Activated T-cell treated with anti-CD3 and anti-CD28 coated beads for 48 hours (primary cell): ENCODE results near the gene ADM.

Experiments
- DNase-seq: peaks from one replicate; pipeline ENCODE4 v3.0.0-alpha.2; 2020; ENCODE audit warnings: low read depth

Gene ADM

DNA sequence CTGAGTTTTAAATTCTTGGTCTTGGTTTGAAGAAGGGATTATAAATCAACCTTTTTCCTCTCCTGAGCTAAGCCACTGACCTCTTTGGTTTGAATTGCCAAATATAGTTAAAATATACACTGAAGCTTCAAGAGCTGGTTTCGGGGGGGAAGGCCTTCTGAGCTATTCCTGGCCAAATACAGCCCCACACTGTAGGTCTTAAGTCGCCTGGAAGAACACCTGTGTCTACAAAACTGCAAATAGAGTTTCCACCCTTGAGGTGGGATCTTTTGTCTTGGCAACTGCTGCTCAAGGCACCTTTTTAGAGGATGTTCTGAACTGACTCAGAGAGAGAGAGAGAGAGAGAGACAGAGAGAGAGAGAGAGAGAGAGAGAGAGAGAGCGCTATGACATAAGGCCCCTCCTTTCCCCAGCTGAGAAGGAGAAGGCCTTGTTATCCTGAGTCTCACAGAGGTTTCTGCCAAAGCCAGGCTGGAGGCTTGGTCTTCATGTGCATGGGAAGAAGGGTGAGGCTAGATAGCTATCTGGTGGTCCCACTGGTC, 5.5 kb downstream of the ADM start:
- DNase-seq, result no peak

DNA sequence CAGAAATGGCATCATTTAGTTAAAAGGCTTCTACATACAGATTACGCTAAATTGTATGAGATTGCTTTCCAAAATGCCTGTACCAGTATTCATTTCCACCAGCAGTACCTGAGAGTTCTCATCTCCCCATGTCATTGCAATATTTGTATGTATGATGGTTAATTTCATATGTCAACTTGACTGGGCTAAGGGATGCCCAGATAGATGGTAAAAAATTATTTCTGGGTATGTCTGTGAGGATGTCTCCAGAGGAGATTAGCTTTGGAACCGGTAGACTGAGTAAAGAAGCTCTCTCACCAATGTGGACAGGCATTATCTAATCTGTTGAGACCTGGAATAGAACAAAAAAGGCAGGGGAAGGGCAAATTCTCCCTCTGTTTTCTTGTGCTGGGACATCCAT, 6.9 kb downstream of the ADM start:
- DNase-seq, result no peak

DNA sequence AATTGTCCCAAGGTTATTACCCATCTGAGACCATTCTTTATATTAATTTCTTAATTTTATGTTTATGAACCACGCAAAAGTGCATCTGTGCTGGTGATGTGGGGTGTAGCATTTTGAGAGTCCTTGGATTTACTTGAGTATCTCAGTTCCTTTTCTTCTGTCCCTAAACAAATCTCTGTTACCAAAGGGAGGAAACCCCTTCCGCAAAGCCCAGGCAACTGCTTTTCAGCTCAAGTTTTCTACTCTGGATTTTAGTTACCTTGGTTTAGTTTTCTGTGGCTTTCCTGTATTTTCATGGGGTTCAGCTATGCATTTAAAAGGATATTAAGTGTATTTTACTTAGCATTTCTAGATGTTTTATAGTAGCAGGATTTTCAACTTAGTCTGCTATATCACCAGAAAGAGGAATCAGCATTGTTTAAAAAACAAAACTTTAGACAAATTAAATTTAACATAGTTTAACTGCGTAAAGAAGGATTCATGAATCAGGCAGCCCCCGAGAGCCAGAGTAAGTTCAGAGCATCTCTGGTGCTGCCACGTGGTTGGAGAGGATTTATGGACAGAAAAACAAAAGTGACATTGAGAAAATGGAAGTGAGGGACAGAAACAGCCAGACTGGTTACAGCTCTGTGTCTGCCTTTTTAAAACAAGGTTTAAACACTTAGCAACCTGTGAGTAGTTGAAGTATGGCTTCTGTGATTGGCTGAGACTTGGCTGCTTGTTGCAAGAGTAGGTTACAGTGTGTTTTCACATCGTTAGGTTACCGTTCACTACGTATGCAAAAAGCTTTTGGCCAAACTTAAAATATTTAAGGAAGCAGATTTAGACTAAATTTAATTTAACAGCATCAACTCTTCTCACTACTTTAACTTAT, 9.6 kb downstream of the ADM start:
- no peak for DNase-seq

DNA sequence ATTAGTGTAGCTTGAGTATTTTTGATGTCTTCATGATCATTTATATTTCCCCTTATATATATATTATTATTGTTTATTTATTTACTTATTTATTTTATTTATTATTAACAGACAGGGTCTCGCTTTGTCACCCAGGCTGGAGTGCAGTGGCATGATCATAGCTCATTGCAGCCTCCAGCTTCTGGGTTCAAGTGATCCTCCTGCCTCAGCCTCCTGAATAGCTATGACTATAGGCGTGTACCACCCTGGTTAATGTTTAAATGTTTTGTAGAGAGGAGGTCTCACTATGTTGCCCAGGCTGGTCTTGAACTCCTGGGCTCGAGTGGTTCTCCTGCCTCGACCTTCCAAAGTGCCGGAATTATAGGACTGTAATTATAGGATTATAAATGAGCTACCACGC, 10.2 kb downstream of the ADM start:
- DNase-seq, result no peak

DNA sequence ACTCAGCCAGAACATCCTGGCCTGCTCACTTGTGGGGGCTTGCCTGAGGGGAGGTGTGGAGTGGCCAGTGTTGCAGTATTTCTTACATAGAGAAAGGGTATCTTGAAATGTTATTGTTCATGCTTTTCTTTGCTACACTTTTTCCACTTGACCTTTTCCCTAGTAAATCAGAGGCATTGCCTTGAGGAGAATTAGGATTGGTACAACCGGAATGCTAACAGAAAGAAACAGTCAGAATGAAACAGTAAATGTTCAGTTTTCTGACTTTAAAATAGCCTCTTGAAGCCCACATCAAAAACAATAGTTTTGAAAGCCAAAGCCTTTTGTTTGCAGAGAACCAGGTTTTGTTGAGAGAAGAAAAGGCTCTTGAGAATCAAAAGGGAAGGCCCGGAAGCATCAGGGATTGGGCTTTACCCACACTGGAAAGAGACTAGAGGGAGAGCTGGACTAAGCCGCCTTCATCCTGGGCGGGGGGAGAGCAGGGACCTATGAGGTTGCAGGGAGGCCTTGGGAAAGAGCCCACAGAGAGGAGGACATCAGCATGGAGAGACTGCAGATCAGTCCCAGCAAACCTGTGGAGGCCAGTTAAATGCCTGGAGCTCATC, 12.4 kb downstream of the ADM start:
- DNase-seq, result no peak

DNA sequence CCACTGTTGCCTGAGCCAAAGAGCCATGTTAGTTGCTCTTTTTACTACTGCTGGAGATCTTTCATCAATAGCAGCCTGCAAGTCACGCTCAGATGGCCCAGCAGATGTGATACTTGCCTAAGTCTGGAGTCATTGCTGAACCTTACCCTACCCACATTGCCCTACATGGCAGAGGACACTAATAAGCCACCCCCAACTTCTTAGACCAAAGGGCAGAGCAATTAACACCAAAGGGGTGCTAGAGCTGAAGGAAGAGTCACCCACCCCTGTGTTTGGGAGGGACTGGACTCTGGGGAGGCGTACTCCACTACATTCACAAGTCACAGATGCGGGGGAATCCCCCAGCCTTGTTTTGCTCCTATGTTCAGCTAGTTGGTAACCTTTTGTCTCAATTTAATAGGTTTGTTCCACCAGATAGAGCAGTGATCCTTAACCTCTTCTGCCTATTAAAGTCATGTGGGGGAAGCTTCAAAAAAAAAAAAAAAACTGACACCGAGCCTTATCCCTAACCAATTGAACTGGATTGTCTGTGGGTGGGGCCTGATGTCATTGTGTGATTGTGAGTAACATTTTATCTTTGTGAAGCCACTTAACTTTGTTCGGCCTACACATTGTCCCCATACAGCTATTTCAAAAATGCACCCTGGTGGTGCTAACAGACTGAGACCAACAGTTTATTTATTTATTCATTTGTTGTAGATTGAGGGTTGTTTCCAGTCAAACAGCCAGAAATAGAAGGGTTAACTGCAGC, 13.1 kb downstream of the ADM start:
- no peak for DNase-seq

DNA sequence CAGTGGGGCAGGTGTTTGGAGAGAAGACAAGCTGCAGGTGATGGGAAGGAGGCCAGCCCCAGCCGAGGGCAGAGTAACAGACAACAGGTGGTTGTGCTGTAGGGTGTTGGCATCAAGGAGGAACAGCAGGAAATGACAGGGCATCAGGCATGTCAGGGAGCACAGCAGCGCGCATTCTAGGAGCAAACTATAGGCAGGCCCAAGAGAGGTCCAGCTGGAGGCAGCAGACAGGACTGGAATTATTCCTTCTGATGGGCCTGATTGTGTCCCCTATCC, 13.6 kb downstream of the ADM start:
- DNase-seq, result no peak

DNA sequence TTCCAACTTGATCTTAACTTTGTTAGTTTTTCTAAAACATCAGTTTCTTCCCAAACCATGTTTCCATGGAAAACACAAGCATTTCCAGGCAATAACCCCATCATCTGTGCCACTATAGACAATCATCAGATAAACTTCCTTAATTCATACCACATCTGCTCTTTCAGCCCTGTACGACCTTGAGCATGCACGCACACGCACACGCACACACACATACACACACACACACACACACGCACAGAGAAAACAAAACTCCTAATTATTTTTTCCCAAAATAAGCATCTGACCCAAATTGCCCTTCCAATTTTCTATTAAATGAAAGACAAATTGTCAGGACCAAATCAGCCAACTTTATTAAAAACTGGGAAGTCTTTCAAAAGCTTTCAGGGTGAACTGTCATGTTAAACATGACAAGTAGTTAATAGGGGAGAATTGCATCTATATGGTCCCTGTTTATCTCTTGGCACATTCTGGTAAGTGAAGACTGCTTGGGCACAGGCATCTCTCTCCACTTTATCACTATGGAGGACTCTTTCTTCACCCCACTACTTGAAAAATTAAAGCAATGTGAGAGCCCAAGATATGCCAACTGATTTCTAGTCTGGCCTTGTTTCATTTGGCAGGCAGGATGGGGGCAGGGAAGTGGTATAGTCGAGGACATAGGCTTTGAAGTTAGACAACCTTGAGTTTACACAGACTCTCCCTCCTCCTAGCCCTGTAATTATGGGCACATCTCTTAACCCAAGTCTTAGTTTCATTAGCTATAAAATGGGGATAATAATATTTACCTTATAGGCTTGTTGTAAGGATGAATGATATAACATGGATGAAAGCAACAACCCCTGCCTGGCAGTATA, 15.1 kb downstream of the ADM start:
- DNase-seq, result no peak

DNA sequence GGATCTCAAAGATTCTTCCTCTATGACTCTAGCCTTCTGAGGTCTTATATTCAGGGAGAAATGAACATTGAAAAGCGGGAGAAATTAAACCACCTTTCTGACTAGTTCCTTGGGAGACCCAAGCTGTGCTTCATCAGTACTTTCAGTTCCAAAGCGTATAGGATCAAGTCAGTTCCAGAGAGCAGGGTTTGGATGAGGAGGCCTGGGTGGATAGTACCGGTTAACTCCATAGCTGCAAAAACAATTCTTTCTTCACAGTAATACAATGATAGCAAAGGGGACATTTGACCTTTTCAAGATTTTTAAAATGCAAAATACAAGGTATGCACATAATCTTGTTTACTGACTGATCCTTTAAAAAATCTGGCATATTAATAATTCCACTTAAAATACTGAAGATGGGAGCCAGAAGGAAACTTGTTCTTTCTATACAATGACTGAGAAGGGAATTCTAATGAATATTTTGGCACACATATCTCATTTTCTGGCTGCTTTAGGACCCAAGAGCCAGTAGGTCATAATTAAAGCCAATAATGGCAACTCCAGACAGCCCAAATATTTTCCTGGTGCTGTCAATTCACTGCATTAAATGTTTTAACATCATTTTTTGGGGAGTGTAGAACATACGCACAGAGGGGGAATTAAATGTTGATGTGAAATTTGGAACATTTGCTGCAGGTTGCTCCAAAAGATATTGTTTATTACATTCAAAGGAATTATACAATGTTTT, 16.0 kb downstream of the ADM start:
- DNase-seq, result no peak

DNA sequence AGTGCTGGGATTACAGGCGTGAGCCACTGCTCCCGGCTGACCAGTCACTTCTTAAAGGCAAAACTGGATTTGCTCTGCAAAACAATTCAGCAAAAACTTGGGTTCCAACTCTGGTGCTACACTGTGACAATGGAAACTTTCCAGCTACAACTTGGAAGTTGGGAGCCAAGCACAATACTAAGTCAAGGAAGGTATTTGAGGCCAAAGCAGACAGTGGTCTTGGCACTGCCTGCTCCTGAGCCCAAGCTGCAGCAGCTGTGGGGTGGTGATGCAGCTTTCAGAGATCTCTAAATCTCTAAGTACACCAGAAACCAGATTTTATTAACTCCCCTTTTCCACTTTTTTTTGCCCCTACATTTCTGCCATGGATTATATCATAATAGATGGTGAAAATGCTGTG, 17.5 kb downstream of the ADM start:
- DNase-seq, result no peak

DNA sequence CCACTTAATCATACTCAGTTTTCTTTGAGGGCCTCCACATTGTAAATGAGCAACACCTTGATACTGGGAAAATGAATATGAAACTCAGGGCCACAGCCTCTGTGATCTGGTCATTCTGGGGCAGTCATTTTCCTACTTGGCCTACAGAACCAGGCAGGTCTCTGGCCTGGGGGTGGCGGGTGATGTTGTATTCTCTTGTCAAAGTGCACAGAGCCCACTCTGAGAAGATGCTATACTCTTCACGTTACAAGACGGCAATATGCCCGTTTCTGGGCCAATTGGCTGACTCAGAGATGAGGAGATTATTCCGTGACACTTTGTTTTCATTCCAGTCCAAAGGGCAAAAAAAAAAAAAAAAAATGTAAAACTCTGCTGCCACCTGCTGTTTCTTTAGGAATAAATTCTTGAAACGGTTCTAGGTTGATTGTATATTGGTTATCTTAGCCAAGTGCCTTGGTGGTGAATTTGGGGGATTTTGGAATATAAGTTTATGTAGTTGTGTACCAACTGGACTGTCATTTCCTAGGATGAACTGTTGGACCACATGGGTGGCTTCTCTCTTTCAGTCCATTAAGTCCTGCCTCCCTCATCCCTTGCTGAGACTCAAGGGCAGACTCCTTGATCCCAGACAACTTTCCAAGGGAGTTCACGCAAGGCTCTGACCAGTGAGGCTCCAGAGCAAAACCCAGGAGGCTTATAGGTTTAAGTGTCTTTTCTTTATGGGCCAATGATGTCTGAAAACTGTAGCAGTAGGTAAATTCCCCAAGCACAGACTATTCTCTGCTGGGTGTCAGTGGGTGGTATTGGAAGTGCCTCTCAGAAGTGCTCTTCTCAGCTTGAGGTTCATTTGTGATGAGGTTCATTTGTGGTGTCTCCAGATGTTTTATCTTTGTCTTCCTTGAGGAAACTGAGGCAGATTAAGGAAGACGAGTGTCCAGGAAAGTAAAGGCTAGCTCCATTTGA, 18.2 kb downstream of the ADM start:
- DNase-seq, result no peak

DNA sequence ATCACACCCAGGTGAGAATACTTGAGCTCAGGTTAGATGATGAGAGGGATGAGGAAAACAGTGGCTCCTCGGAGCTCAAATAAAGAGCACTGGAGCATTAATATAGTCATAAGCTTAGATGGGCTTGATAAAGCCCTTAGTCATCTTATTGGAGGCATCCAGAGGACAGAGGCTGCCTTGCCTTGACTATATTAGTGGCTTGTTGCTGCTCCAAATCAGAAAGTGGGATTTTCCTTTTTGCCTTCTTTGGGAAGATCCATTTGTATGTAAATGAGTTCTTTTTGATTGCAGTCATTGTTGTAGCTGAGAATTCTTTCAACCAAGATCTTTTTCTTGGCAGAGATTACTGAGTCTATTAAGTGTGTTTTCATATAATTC, 18.9 kb downstream of the ADM start:
- DNase-seq, result no peak

DNA sequence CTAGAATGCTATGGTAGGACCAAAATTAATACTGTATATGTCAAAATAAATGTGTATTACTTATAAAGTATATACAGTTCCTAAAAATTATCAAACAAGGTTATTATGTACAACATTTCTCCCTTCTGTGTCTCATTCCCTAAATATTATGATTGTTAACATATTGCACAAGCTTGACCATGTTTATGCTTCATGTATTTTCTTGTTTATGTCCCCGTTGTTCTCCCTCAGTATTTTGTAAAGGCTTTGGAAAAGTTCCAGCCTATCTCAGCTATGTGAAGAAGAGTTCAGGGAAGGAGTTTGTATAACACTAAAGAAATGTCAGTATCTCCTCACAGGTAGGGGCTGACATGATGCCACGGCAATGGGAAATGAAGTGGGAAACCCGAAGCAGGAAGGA, 19.6 kb downstream of the ADM start:
- DNase-seq, result no peak

DNA sequence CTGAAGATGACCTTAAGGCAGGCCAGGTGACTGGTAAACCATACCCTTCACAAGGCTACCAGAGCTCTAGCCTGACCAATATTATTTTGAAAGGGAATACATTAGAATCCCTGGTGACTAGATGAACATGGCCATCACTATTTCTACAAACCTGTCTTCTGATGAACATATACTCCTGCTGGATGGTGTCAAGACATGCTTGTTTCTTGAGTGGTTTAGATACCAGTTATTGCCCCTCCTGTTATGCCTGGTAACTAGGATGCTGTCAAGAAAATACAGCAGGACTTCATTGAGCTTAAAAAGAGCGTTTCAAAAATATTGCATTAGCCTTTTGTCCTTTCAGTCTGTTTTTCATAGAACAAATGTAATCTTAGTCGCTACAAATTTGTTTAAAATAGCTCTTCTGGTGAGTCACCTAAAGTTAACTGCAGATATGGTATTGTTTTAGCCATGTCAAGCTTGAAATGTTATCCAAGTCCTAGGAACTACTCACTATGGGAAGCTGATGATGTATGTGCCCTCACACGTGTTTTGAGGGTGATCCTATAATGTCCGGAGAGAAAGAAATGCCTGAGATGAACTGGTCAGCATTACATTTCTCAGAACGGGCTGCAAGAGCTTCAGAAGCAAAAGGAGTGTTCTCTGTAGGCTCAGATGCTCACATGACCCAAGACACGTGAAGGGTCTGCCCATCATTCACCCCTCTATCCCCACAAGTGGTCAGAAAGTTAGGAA, 20.6 kb downstream of the ADM start:
- no peak for DNase-seq

DNA sequence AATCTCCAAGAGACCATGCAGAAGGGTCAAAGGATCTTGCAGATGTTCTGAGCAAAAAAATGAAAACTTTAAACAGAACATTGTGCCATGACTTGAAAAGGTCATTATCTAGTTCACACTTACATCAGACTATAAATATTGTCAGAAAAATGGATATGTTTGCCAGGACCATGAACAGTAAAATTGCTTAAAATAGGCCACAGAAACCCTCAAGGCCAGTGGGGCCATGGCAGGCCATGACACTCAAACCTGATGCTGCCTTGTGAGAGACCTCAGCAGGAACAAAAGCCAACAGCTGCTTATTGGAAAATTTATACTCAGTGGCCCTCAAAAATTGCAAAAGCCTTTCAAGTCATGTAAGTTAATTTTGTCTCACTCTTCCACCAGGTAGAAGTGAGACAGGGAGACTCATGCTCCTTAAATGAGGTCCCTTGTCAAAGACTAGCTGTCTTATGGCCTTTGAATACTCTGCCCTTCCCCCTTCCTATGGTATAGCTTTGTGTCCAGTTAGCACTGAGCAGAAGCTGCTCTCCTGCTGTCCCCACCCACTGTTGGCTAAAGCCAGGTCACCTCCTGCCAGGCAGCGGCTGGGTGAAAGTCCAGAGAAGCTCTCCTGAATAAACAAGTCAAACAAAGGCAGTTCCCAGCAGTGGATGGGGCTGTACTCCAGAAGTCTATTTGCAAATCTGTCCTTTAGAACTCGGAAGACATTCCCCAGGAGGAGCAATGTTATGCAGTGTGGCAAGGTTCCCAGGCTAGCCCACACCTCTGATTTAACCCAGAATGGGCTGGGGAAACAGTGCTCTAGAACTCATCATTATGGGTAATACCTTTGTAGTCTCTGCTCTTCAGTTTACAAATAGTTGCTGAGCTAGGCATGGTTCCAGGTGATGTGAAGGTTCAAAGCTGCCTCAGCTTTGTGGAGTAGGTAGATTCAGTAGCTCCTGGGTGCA, 21.4 kb downstream of the ADM start:
- DNase-seq, result no peak

DNA sequence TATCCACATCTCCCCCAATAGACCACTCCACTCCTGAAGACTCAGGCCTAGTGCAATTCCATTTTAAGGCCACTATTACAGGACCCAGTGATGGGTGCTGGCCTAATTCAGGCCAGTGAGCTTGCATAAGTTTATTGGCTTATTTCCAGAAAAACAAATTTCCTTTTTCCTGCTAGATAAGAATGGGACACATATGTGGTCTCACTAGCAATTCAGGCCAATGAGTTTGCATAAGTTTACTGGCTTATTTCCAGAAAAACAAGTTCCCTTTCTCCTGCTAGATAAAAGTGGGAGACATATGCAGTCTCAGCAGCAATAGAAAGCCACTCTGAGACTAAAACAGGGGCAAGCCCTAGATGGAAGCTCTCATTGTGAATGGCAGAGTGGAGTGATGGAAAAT, 22.4 kb downstream of the ADM start:
- DNase-seq, result no peak

DNA sequence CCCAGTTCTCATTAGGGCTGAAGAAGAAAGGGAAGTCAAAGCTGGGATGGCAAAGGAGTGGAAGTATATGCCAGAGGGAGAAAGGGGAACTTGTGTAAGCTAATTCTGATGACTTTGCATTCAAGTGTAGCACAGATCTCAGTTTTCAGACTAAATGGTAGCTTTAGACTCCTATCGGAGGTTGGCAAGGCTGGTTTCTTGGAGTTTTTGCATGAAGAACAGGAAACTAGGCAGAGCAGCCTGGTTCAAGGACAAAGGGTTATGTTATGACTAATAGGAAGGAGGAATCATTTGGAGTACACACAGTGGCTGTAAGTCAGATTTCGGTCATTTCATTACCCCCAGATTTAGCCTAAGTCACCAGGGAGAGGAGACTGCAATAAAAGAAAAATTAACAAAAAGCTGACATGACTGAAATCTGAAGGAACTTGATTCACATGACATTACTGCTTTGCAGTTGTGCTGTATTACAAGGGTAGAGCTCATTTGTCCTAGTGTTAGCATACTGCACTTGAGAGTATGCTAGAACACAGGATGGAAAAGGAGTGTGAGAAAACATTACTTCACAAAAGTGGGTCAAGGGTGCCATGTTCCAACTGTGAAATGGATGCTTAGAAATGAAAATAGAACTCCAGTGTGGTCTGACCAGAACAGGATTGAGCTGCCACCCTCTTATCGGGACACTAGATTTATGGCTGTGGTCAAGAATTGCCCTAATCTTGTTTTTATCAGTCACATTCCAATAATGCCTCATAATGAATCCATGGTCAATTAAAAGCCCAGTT, 23.6 kb downstream of the ADM start:
- DNase-seq, result no peak

DNA sequence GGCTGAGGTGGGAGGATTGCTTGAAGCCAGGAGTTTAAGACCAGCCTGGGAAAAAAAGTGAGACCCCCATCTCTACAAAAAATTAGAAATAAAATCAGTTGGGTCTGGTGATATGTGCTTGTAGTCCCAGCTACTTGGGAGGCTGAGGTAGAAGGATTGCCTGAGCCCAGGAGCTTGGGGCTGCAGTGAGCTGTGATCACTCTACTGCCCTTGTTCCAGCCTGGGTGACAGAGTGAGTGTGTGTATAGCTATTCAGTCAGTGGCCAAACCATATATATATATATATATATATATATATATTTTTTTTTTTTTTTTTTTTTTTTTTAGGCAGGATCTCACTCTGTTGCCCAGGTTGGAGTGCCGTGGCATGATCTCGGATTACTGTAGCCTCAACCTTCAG, 24.5 kb downstream of the ADM start:
- DNase-seq, result no peak
